A204.1 (cell line): ENCODE measurements around the gene RCAN1.
"Not testable (repeated sequence)": the region's sequence is repeated elsewhere in the genome, so short reads cannot be mapped to it uniquely, and the experiment has no call there.

Experiments
- FAIRE-seq: peaks from 2 replicates; lab custom pipeline; 2012; peaks lifted over from hg19 to GRCh38; lab: Jason Lieb, UNC

The RCAN1 gene

DNA sequence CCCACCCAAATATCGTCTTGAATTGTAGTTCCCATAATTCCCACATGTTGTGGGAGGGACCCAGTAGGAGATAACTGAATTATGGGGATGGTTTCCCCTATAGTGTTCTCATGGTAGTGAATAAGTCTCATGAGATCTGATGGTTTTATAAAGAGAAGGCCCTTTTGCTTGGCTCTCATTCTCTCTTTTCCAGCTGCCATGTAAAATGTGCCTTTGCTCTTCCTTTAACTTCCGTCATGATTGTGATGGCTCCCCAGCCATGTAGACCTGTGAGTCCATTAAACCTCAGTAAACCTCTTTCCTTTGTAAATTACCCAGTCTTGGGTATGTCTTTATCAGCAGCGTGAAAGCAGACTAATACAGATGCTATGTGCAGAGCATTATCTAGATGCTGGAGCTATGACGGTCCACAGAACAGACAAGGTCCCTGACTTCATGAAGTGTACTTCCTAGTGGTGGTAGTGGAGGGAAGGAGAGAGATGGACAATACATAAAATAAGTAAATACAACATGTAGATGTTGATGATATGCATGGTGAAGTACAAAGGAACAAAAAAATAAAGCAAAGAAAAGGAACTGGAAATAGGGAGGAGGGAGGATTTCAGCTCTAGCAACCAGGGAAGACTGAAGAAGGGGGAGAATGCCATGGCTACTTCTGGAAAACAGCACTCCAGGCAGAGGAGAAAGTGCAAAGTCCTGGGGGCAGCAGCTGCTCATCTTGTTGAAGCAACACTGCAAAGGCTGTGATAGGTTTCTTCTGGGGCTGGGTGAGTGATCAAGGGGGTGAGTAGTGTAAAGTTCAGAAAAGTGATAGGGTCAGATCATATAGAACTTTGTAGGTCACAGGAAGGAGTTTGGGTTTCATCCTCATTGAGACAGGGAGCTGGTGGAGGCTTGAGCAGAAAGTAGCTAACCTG is 6.8 kb upstream of the RCAN1 start:
- no peak for FAIRE-seq

- no peak for FAIRE-seq
Measured at GRCh38 chr21:34619841-34620665, 5.1 kb upstream of the RCAN1 start.

- no peak for FAIRE-seq
Measured at GRCh38 chr21:34618941-34619340, 4.0 kb upstream of the RCAN1 start.

- no peak for FAIRE-seq
Measured at GRCh38 chr21:34617753-34618339, 2.9 kb upstream of the RCAN1 start.

GRCh38 chr21:34615487-34615814 is 538 bp upstream of the RCAN1 start:
- FAIRE-seq = no peak

GRCh38 chr21:34613679-34614627 is 960 bp downstream of the RCAN1 start:
- no peak for FAIRE-seq

GRCh38 chr21:34612557-34612956 is 2.4 kb downstream of the RCAN1 start:
- no peak for FAIRE-seq

DNA sequence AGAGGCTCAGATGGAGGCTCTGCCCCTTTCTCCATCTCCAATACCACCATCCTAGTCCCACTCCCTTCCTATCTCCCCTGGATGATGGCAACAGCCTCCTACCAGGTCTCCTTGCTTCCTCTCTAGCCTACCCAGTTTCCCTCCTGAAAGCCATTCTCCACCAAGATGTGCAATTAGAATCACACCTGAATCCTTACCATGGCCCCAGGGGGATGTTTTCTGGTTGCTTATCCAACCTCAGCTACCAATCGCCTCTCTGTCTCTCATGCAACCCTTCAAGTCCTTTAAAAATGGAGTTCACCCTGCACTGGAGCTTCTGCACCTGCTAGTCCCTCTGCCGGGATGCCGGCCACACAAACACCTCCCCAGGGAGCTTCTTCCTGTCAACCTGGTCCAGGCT is 2.9 kb downstream of the RCAN1 start:
- no peak for FAIRE-seq

GRCh38 chr21:34611528-34611927 is 3.4 kb downstream of the RCAN1 start:
- FAIRE-seq = no peak

- peak; percentile 83 for FAIRE-seq
Measured at GRCh38 chr21:34609933-34610549, 4.9 kb downstream of the RCAN1 start.

- no peak for FAIRE-seq
Measured at GRCh38 chr21:34609244-34609932, 5.5 kb downstream of the RCAN1 start.

DNA sequence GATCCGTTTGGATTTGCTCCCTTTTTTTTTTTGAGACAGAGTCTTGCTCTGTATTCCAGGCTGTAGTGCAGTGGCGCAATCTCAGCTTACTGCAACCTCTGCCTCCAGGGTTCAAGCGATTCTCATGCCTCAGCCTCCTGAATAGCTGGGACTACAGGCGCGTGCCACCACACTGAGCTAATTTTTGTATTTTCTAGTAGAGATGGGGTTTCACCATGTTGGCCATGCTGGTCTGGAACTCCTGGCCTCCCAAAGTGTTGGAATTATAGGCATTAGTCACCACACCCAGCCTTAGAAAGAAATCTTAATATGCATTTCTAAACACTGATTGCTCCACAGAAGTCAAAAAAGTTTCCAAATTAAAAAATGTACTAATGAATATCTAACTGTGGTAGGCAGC is 7.5 kb downstream of the RCAN1 start:
- FAIRE-seq = not testable (repeated sequence)

GRCh38 chr21:34606621-34607020 is 8.3 kb downstream of the RCAN1 start:
- FAIRE-seq = no peak

DNA sequence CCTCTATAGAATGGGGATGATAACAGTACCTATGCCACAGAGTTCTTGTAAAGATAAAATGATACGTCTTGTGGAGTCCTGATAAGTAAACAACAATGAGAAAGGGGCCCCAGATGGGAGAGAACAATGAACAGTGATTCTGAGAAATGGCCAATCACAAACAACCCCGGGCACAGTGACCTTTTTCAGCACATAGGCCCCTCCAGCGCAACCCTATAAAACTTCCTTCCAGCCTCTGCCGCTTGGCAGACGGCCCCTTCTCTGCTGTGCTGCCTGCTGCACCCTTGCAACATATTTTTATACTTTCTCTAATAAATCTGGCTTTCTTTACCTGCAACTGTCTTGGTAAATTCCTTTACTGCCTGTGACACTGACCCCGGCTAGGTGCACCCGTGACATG is 8.9 kb downstream of the RCAN1 start:
- FAIRE-seq = no peak

GRCh38 chr21:34604956-34605355 is 10.0 kb downstream of the RCAN1 start:
- FAIRE-seq = not testable (repeated sequence)

DNA sequence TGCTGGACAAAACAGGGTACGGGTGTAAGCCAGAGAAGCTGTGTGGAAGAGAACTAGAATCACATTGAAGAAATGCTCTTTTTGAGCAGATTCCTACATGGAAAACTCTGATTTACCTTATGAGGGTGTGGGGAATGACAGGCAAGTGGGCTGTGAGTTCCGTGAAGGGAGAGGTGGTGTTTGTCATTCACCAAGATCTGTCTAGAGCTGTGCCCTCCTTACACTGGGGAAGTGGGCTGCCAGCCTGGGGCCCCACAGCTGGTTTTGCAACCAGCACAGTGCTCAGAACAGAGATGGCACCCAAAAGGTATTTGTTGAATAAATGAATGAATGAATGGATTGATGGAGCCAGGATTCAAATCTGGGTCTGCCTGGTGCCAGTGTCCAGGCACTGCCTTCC is 10.4 kb downstream of the RCAN1 start:
- FAIRE-seq = no peak

- no peak for FAIRE-seq
Measured at GRCh38 chr21:34603710-34604057, 11.2 kb downstream of the RCAN1 start.

DNA sequence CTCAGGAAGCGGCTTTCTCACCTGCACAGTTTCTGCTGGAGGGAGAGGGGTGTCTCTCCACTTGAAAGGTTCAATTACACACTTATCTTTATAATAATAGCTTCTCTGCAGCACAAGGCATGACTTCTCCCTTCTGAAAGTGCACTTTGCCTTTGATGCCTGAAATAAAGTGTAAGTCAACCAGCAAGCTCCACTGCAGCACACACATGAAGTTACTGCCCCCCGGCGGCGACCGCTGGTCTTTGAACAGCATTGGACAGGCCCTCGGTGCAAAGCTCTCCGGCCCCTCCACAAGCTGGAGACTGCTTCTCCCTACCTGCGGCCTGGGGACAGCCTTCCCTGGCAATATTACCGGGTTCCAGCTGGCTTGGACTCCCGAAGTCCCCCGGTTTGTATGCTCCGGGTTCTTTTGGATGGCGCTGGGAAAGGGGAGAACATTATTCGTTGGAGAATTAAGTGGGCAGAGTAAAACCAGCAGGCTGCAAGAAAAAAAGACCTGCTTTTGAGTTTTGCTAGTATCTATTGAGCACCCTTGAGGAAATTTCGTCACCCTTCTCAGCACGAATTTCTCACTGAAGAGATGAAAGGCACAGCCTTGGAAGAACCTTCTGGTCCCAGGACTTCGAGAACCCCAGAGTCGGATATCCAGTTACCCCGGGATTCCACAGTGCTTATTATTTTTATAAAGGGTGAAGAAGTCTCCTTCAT is 11.8 kb downstream of the RCAN1 start:
- FAIRE-seq = peak; percentile 57

GRCh38 chr21:34602061-34602460 is 12.9 kb downstream of the RCAN1 start:
- FAIRE-seq = no peak

GRCh38 chr21:34599534-34600101 is 15.3 kb downstream of the RCAN1 start:
- FAIRE-seq = no peak
